HepG2 (cell line): ENCODE results near the gene TRMT1. TPM values are rescaled to one million over a fixed set of nuclear protein-coding genes. Genes with fewer than 3 reads are reported as not detected.

Experiments
- ATF1 ChIP-seq: IDR thresholded peaks from 2 replicates; pipeline ENCODE4 v1.6.1; 2016; ENCODE audit warnings: mild to moderate bottlenecking, control low read depth
- CBFB ChIP-seq: sonication (generic); formaldehyde crosslinking; IDR thresholded peaks from 2 replicates; pipeline ENCODE4 v1.4.0; 2020; ENCODE audit warnings: missing genetic modification reagents
- GZF1 ChIP-seq: sonication (generic); formaldehyde crosslinking; IDR thresholded peaks from 2 replicates; pipeline ENCODE4 v1.5.1; 2020; ENCODE audit warnings: mild to moderate bottlenecking, missing genetic modification reagents
- NR3C1 ChIP-seq: sonication (generic); formaldehyde crosslinking; IDR thresholded peaks from 2 replicates; pipeline ENCODE4 v1.4.0; 2020; ENCODE audit warnings: missing genetic modification reagents
- RFXAP ChIP-seq: sonication (generic); formaldehyde crosslinking; IDR thresholded peaks from 2 replicates; pipeline ENCODE4 v1.4.0; 2020; ENCODE audit warnings: missing genetic modification reagents, borderline replicate concordance
- RXRA ChIP-seq: sonication (generic); formaldehyde crosslinking; IDR thresholded peaks from 2 replicates; pipeline ENCODE4 v1.5.1; 2020; ENCODE audit warnings: missing genetic modification reagents
- ZNF333 ChIP-seq: sonication (generic); formaldehyde crosslinking; IDR thresholded peaks from 2 replicates; pipeline ENCODE4 v1.4.0; 2020; ENCODE audit warnings: mild to moderate bottlenecking, missing genetic modification reagents, borderline replicate concordance
- ZNF737 ChIP-seq: sonication (generic); formaldehyde crosslinking; IDR thresholded peaks from 2 replicates; pipeline ENCODE4 v1.5.0; 2020; ENCODE audit warnings: missing genetic modification reagents, mild to moderate bottlenecking, borderline replicate concordance
- polyA plus RNA-seq, 8 experiments: library from polyadenylated mRNA; depleted of rRNA in 3 of 8; stranded (reverse) in 7 of 8; unstranded in 1 of 8; fragments of >200 nt; fragmentation: Illumina TruSeq in 4 of 8; extraction: Trizol in 4 of 8; gene quantifications; 2 replicates each; pipeline versions ENCODE4 v1.2.1 to v1.2.3, GENCODE V29; 2011 to 2016; ENCODE audit warnings: low read depth in 4 of 8, missing spikeins in 1 of 8, mixed read lengths in 1 of 8; ENCODE audit not compliant: insufficient read depth in 1 of 8
- total RNA-seq, 5 experiments: library from RNA; depleted of rRNA; stranded (reverse); fragments of >200 nt; fragmentation: Illumina TruSeq; extraction: Trizol; gene quantifications; 2 replicates each; pipeline ENCODE4 v1.2.3, GENCODE V29; 2016; ENCODE audit warnings: low read depth in 1 of 5
- TF ChIP-seq, protein P1 (sequence below): IDR thresholded peaks from 2 replicates; pipeline ENCODE4 v1.6.1; 2016
- TF ChIP-seq, protein P2 (sequence below): sonication (generic); formaldehyde crosslinking; IDR thresholded peaks from 2 replicates; pipeline ENCODE4 v1.4.0; 2020; ENCODE audit warnings: mild to moderate bottlenecking, missing genetic modification reagents
- TF ChIP-seq, protein P3 (sequence below), 2 experiments: fragments of 450-650 bp in 1 of 2; sonication (generic) in 1 of 2; formaldehyde crosslinking; IDR thresholded peaks; 2 replicates each; pipeline versions ENCODE4 v1.5.0 to v1.8.0; 2020 to 2022; ENCODE audit warnings: mild to moderate bottlenecking in 1 of 2, missing genetic modification reagents in 1 of 2
- TF ChIP-seq, protein P4 (sequence below): sonication (generic); formaldehyde crosslinking; IDR thresholded peaks from 2 replicates; pipeline ENCODE4 v1.5.0; 2020; ENCODE audit warnings: mild to moderate bottlenecking, missing genetic modification reagents
- TF ChIP-seq, protein P5 (sequence below): sonication (generic); formaldehyde crosslinking; IDR thresholded peaks from 2 replicates; pipeline ENCODE4 v1.8.0; 2022; ENCODE audit warnings: mild to moderate bottlenecking, missing genetic modification reagents; ENCODE audit not compliant: insufficient replicate concordance
- TF ChIP-seq, protein P6 (sequence below): sonication (generic); formaldehyde crosslinking; IDR thresholded peaks from 2 replicates; pipeline ENCODE4 v1.4.0; 2020; ENCODE audit warnings: mild to moderate bottlenecking, missing genetic modification reagents
- TF ChIP-seq, protein P7 (sequence below): IDR thresholded peaks from 2 replicates; pipeline ENCODE4 v1.6.1; 2016; ENCODE audit warnings: missing compliant biosample characterization, missing genetic modification reagents, borderline replicate concordance

The TRMT1 gene
- total and polyA plus RNA-seq, 2 of the 13 experiments (the other 11 are each of a cell fraction or from before 2014, with no cell fraction given): 35.5 to 44.1 TPM

DNA sequence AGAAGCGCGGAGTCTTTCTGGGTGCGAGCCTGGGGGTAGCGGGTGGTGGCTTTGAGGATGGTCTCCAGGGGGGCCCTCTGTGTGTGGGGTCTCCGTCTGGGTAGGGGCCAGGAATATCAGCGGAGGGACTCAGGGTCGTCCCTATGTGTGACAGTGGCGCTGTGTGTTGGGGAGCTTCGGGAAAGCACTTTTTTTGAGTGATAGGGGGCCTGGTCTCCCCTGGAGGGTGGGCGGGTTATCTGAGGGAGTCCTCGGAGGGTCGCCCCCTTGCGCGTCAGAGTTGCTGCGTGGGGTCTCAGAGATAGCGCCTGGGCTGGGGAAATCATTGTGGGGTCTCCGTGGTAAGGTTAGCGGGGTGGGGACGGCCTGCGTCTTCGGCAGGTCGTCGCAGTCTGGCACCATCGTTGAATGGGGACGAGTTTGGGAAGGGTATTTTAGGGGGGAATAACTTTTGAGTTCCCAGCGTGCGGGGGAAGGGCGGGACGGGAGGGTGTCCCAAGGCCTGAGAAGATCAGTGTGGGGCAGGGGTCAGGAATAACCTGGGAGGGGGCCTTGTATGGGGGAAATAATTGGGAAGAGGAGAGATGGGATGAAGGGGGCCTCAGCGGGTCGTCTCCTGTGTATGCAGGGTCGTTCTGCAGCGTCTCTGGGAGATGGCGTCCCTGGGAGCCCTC, 34.5 kb upstream of the TRMT1 start (continued):
- TF ChIP-seq, protein P1, sequence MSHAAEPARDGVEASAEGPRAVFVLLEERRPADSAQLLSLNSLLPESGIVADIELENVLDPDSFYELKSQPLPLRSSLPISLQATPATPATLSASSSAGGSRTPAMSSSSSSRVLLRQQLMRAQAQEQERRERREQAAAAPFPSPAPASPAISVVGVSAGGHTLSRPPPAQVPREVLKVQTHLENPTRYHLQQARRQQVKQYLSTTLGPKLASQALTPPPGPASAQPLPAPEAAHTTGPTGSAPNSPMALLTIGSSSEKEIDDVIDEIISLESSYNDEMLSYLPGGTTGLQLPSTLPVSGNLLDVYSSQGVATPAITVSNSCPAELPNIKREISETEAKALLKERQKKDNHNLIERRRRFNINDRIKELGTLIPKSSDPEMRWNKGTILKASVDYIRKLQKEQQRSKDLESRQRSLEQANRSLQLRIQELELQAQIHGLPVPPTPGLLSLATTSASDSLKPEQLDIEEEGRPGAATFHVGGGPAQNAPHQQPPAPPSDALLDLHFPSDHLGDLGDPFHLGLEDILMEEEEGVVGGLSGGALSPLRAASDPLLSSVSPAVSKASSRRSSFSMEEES: no peak
- no peak for TF ChIP-seq NR3C1
- no peak for TF ChIP-seq RXRA (CRISPR knock-in tag)
- TF ChIP-seq CBFB (CRISPR knock-in tag): no peak
- TF ChIP-seq ZNF333 (CRISPR knock-in tag): no peak
- TF ChIP-seq, protein P2, sequence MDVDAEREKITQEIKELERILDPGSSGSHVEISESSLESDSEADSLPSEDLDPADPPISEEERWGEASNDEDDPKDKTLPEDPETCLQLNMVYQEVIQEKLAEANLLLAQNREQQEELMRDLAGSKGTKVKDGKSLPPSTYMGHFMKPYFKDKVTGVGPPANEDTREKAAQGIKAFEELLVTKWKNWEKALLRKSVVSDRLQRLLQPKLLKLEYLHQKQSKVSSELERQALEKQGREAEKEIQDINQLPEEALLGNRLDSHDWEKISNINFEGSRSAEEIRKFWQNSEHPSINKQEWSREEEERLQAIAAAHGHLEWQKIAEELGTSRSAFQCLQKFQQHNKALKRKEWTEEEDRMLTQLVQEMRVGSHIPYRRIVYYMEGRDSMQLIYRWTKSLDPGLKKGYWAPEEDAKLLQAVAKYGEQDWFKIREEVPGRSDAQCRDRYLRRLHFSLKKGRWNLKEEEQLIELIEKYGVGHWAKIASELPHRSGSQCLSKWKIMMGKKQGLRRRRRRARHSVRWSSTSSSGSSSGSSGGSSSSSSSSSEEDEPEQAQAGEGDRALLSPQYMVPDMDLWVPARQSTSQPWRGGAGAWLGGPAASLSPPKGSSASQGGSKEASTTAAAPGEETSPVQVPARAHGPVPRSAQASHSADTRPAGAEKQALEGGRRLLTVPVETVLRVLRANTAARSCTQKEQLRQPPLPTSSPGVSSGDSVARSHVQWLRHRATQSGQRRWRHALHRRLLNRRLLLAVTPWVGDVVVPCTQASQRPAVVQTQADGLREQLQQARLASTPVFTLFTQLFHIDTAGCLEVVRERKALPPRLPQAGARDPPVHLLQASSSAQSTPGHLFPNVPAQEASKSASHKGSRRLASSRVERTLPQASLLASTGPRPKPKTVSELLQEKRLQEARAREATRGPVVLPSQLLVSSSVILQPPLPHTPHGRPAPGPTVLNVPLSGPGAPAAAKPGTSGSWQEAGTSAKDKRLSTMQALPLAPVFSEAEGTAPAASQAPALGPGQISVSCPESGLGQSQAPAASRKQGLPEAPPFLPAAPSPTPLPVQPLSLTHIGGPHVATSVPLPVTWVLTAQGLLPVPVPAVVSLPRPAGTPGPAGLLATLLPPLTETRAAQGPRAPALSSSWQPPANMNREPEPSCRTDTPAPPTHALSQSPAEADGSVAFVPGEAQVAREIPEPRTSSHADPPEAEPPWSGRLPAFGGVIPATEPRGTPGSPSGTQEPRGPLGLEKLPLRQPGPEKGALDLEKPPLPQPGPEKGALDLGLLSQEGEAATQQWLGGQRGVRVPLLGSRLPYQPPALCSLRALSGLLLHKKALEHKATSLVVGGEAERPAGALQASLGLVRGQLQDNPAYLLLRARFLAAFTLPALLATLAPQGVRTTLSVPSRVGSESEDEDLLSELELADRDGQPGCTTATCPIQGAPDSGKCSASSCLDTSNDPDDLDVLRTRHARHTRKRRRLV (CRISPR knock-in tag): 0 out of 2 replicates have a peak, but pooled peaks have one; percentile 33
- TF ChIP-seq, protein P3, sequence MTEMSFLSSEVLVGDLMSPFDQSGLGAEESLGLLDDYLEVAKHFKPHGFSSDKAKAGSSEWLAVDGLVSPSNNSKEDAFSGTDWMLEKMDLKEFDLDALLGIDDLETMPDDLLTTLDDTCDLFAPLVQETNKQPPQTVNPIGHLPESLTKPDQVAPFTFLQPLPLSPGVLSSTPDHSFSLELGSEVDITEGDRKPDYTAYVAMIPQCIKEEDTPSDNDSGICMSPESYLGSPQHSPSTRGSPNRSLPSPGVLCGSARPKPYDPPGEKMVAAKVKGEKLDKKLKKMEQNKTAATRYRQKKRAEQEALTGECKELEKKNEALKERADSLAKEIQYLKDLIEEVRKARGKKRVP (CRISPR knock-in tag; IDR thresholded peaks at IDR 0.05): no peak
- TF ChIP-seq, protein P4, sequence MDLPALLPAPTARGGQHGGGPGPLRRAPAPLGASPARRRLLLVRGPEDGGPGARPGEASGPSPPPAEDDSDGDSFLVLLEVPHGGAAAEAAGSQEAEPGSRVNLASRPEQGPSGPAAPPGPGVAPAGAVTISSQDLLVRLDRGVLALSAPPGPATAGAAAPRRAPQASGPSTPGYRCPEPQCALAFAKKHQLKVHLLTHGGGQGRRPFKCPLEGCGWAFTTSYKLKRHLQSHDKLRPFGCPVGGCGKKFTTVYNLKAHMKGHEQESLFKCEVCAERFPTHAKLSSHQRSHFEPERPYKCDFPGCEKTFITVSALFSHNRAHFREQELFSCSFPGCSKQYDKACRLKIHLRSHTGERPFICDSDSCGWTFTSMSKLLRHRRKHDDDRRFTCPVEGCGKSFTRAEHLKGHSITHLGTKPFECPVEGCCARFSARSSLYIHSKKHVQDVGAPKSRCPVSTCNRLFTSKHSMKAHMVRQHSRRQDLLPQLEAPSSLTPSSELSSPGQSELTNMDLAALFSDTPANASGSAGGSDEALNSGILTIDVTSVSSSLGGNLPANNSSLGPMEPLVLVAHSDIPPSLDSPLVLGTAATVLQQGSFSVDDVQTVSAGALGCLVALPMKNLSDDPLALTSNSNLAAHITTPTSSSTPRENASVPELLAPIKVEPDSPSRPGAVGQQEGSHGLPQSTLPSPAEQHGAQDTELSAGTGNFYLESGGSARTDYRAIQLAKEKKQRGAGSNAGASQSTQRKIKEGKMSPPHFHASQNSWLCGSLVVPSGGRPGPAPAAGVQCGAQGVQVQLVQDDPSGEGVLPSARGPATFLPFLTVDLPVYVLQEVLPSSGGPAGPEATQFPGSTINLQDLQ (CRISPR knock-in tag): 0 out of 2 replicates have a peak, but pooled peaks have one; percentile 73
- TF ChIP-seq, protein P5, sequence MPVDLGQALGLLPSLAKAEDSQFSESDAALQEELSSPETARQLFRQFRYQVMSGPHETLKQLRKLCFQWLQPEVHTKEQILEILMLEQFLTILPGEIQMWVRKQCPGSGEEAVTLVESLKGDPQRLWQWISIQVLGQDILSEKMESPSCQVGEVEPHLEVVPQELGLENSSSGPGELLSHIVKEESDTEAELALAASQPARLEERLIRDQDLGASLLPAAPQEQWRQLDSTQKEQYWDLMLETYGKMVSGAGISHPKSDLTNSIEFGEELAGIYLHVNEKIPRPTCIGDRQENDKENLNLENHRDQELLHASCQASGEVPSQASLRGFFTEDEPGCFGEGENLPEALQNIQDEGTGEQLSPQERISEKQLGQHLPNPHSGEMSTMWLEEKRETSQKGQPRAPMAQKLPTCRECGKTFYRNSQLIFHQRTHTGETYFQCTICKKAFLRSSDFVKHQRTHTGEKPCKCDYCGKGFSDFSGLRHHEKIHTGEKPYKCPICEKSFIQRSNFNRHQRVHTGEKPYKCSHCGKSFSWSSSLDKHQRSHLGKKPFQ (CRISPR knock-in tag): peak; percentile 22
- no peak for TF ChIP-seq ZNF737 (CRISPR knock-in tag)
- TF ChIP-seq, protein P6, sequence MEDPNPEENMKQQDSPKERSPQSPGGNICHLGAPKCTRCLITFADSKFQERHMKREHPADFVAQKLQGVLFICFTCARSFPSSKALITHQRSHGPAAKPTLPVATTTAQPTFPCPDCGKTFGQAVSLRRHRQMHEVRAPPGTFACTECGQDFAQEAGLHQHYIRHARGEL: no peak
- no peak for TF ChIP-seq ATF1
- TF ChIP-seq RFXAP (CRISPR knock-in tag): 0 out of 2 replicates have a peak, but pooled peaks have one; percentile 10
- TF ChIP-seq, protein P7, sequence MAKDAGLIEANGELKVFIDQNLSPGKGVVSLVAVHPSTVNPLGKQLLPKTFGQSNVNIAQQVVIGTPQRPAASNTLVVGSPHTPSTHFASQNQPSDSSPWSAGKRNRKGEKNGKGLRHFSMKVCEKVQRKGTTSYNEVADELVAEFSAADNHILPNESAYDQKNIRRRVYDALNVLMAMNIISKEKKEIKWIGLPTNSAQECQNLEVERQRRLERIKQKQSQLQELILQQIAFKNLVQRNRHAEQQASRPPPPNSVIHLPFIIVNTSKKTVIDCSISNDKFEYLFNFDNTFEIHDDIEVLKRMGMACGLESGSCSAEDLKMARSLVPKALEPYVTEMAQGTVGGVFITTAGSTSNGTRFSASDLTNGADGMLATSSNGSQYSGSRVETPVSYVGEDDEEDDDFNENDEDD (CRISPR knock-in tag): no peak
- TF ChIP-seq GZF1 (CRISPR knock-in tag): no peak
